HepG2 (cell line): Measurements from ENCODE around the gene REEP6. TPM values are rescaled to one million over a fixed set of nuclear protein-coding genes. Genes with fewer than 3 reads are reported as not detected.

Source experiments
- ARHGAP35 ChIP-seq: sonication (generic); formaldehyde crosslinking; IDR thresholded peaks from 2 replicates; pipeline ENCODE4 v1.9.0; 2022; ENCODE audit warnings: mild to moderate bottlenecking, inconsistent platforms, moderate library complexity, missing genetic modification reagents, borderline replicate concordance
- BHLHE40 ChIP-seq: IDR thresholded peaks from 2 replicates; pipeline ENCODE4 v1.6.1; 2011; ENCODE audit warnings: low read length, improper control_type of control experiment
- CBFB ChIP-seq: sonication (generic); formaldehyde crosslinking; IDR thresholded peaks from 2 replicates; pipeline ENCODE4 v1.4.0; 2020; ENCODE audit warnings: missing genetic modification reagents
- CBX2 ChIP-seq, 2 experiments: fragments of 200-600 bp in 1 of 2; sonication (generic); formaldehyde crosslinking in 1 of 2; IDR thresholded peaks; 2 replicates each; pipeline versions ENCODE4 v1.7.0 to v1.8.1; 2018 to 2022; ENCODE audit warnings: low read depth in 2 of 2, low read length in 1 of 2, mild to moderate bottlenecking in 1 of 2, missing genetic modification reagents in 1 of 2
- ELF3 ChIP-seq: IDR thresholded peaks from 2 replicates; pipeline ENCODE4 v1.6.1; 2016; ENCODE audit warnings: missing genetic modification reagents, missing compliant biosample characterization
- GMEB1 ChIP-seq: sonication (generic); formaldehyde crosslinking; IDR thresholded peaks from 2 replicates; pipeline ENCODE4 v1.5.1; 2020; ENCODE audit warnings: missing genetic modification reagents, mild to moderate bottlenecking, borderline replicate concordance
- KDM5A ChIP-seq: fragments of 200-600 bp; sonication (generic); IDR thresholded peaks from 2 replicates; pipeline ENCODE4 v1.7.0; 2018; ENCODE audit warnings: antibody characterized with exemption, mild to moderate bottlenecking, low read length, borderline replicate concordance
- KDM6A ChIP-seq: IDR thresholded peaks from 2 replicates; pipeline ENCODE4 v1.6.1; 2016; ENCODE audit warnings: low read depth
- LRRFIP1 ChIP-seq: sonication (generic); formaldehyde crosslinking; conservative IDR thresholded peaks from 2 replicates; pipeline ENCODE4 v1.4.0; 2020; ENCODE audit warnings: missing genetic modification reagents
- PHF20 ChIP-seq: sonication (generic); formaldehyde crosslinking; IDR thresholded peaks from 2 replicates; pipeline ENCODE4 v1.5.0; 2020; ENCODE audit warnings: mild to moderate bottlenecking, missing genetic modification reagents
- RNF2 ChIP-seq: fragments of 450-650 bp; conservative IDR thresholded peaks from 2 replicates; pipeline ENCODE4 v1.6.1; 2016; ENCODE audit warnings: low read depth
- SCMH1 ChIP-seq: sonication (generic); formaldehyde crosslinking; IDR thresholded peaks from 2 replicates; pipeline ENCODE4 v1.9.0; 2021; ENCODE audit warnings: missing genetic modification reagents, mild to moderate bottlenecking, borderline replicate concordance
- SP1 ChIP-seq, 2 experiments: fragments of 450-650 bp in 1 of 2; sonication (generic) in 1 of 2; formaldehyde crosslinking in 1 of 2; IDR thresholded peaks; 2 replicates each; pipeline versions ENCODE4 v1.4.0 to v1.6.1; 2016 to 2020; ENCODE audit warnings: missing genetic modification reagents in 1 of 2
- ZKSCAN1 ChIP-seq: fragments of 150-350 bp; IDR thresholded peaks from 2 replicates; pipeline ENCODE4 v1.6.1; 2014; ENCODE audit warnings: low read length
- ZMAT5 ChIP-seq: sonication (generic); formaldehyde crosslinking; IDR thresholded peaks from 2 replicates; pipeline ENCODE4 v1.5.0; 2020; ENCODE audit warnings: mild to moderate bottlenecking, low read depth, missing genetic modification reagents, borderline replicate concordance
- ZNF12 ChIP-seq: sonication (generic); formaldehyde crosslinking; IDR thresholded peaks from 2 replicates; pipeline ENCODE4 v1.5.0; 2020; ENCODE audit warnings: missing genetic modification reagents
- ZNF20 ChIP-seq: sonication (generic); formaldehyde crosslinking; IDR thresholded peaks from 2 replicates; pipeline ENCODE4 v1.4.0; 2020; ENCODE audit warnings: mild to moderate bottlenecking, moderate library complexity, missing genetic modification reagents
- ZNF253 ChIP-seq: sonication (generic); formaldehyde crosslinking; IDR thresholded peaks from 2 replicates; pipeline ENCODE4 v1.8.0; 2022; ENCODE audit warnings: mild to moderate bottlenecking, missing genetic modification reagents, borderline replicate concordance
- ZNF280D ChIP-seq: sonication (generic); formaldehyde crosslinking; IDR thresholded peaks from 2 replicates; pipeline ENCODE4 v1.5.1; 2020; ENCODE audit warnings: mild to moderate bottlenecking, missing genetic modification reagents
- ZNF598 ChIP-seq: sonication (generic); formaldehyde crosslinking; IDR thresholded peaks from 2 replicates; pipeline ENCODE4 v1.5.1; 2020; ENCODE audit warnings: mild to moderate bottlenecking, missing genetic modification reagents, borderline replicate concordance
- polyA plus RNA-seq, 8 experiments: library from polyadenylated mRNA; depleted of rRNA in 3 of 8; stranded (reverse) in 7 of 8; unstranded in 1 of 8; fragments of >200 nt; fragmentation: Illumina TruSeq in 4 of 8; extraction: Trizol in 4 of 8; gene quantifications; 2 replicates each; pipeline versions ENCODE4 v1.2.1 to v1.2.3, GENCODE V29; 2011 to 2016; ENCODE audit warnings: low read depth in 4 of 8, missing spikeins in 1 of 8, mixed read lengths in 1 of 8; ENCODE audit not compliant: insufficient read depth in 1 of 8
- total RNA-seq, 5 experiments: library from RNA; depleted of rRNA; stranded (reverse); fragments of >200 nt; fragmentation: Illumina TruSeq; extraction: Trizol; gene quantifications; 2 replicates each; pipeline ENCODE4 v1.2.3, GENCODE V29; 2016; ENCODE audit warnings: low read depth in 1 of 5

REEP6 gene
- total and polyA plus RNA-seq, 2 of the 13 experiments (the other 11 are each of a cell fraction or from before 2014, with no cell fraction given), result 10.0 to 28.8 TPM

GRCh38 chr19:1512671-1513498, 21.9 kb downstream of the REEP6 start, which contains the start of gene ADAMTSL5 (continued):
- TF ChIP-seq ELF3 (CRISPR knock-in tag), result peak; percentile 54
- no peak for TF ChIP-seq ZNF12 (CRISPR knock-in tag)
- TF ChIP-seq SP1 (IDR thresholded peaks at IDR 0.05), result no peak
- no peak for TF ChIP-seq SP1 (CRISPR knock-in tag; IDR thresholded peaks at IDR 0.05)
- no peak for TF ChIP-seq LRRFIP1 (CRISPR knock-in tag)
- TF ChIP-seq ZNF253 (CRISPR knock-in tag), result no peak
- no peak for TF ChIP-seq ARHGAP35 (CRISPR knock-in tag)
- no peak for TF ChIP-seq BHLHE40
- no peak for TF ChIP-seq CBX2 (IDR thresholded peaks at IDR 0.05; ENCODE audit: low read depth, low read length)
- no peak for TF ChIP-seq CBX2 (CRISPR knock-in tag; IDR thresholded peaks at IDR 0.05; ENCODE audit: low read depth)
- TF ChIP-seq RNF2, result no peak
- TF ChIP-seq KDM5A, result no peak
- TF ChIP-seq CBFB (CRISPR knock-in tag), result no peak
- TF ChIP-seq PHF20, result peak; percentile 15; the same call in 1 of the 2 replicates
- TF ChIP-seq ZKSCAN1, result no peak
- TF ChIP-seq ZNF280D (CRISPR knock-in tag), result peak; percentile 75; the same call in 1 of the 2 replicates
- no peak for TF ChIP-seq ZMAT5 (CRISPR knock-in tag)
- no peak for TF ChIP-seq SCMH1 (CRISPR knock-in tag)
- no peak for TF ChIP-seq ZNF20 (CRISPR knock-in tag)
- TF ChIP-seq KDM6A (CRISPR knock-in tag), result no peak
- TF ChIP-seq ZNF598 (CRISPR knock-in tag), result no peak
- no peak for TF ChIP-seq GMEB1
